Hepatocyte (in vitro differentiated cells): Measurements from ENCODE around the gene DGCR2. TPM values are rescaled to one million over a fixed set of nuclear protein-coding genes. Genes with fewer than 3 reads are reported as not detected.

Source experiments
- DNase-seq: peaks from one replicate; pipeline ENCODE4 v3.0.0-alpha.2; 2016; ENCODE audit warnings: low spot score
- H2AFZ ChIP-seq: fragments of 200-600 bp; sonication (generic); 2 replicates; pipeline ENCODE4 v1.6.0; 2016; ENCODE audit warnings: antibody characterized with exemption, mild to moderate bottlenecking
- H3K27ac ChIP-seq: fragments of 200-600 bp; sonication (generic); 2 replicates; pipeline ENCODE4 v1.5.1; 2016; ENCODE audit warnings: mild to moderate bottlenecking
- H3K27me3 ChIP-seq: fragments of 200-600 bp; sonication (generic); 2 replicates; pipeline ENCODE4 v1.6.1; 2016
- H3K36me3 ChIP-seq: fragments of 200-600 bp; sonication (generic); replicated peaks from 2 replicates; pipeline ENCODE4 v1.5.1; 2016; ENCODE audit warnings: low read depth; ENCODE audit not compliant: insufficient read depth
- H3K4me1 ChIP-seq: fragments of 200-600 bp; sonication (generic); 2 replicates; pipeline ENCODE4 v1.5.1; 2016; ENCODE audit warnings: mild to moderate bottlenecking, moderate library complexity; ENCODE audit not compliant: insufficient read depth
- H3K4me2 ChIP-seq: fragments of 200-600 bp; sonication (generic); 2 replicates; pipeline ENCODE4 v1.6.0; 2016
- H3K4me3 ChIP-seq: fragments of 200-600 bp; sonication (generic); 2 replicates; pipeline ENCODE4 v1.5.1; 2016; ENCODE audit warnings: mild to moderate bottlenecking
- H3K79me2 ChIP-seq: fragments of 200-600 bp; sonication (generic); 2 replicates; pipeline ENCODE4 v1.6.0; 2017; ENCODE audit warnings: mild to moderate bottlenecking
- H3K9me2 ChIP-seq: fragments of 200-600 bp; sonication (generic); replicated peaks from 2 replicates; pipeline ENCODE4 v1.6.0; 2017; ENCODE audit warnings: mild to moderate bottlenecking; ENCODE audit not compliant: insufficient read depth
- H3K9me3 ChIP-seq: fragments of 200-600 bp; sonication (generic); 2 replicates; pipeline ENCODE4 v1.5.1; 2016; ENCODE audit warnings: low read depth, mild to moderate bottlenecking
- H4K20me1 ChIP-seq: fragments of 200-600 bp; sonication (generic); 2 replicates; pipeline ENCODE4 v1.6.0; 2016; ENCODE audit warnings: mild to moderate bottlenecking; ENCODE audit not compliant: insufficient read depth, poor library complexity, severe bottlenecking
- EZH2 ChIP-seq: fragments of 200-600 bp; sonication (generic); IDR thresholded peaks from 2 replicates; pipeline ENCODE4 v1.6.1; 2016; ENCODE audit warnings: antibody characterized with exemption, mild to moderate bottlenecking, borderline replicate concordance
- EZH2phosphoT487 ChIP-seq: fragments of 200-600 bp; sonication (generic); IDR thresholded peaks from one replicate; pipeline ENCODE4 v1.6.1; 2018; ENCODE audit warnings: antibody characterized with exemption, mild to moderate bottlenecking, low read depth, moderate library complexity; ENCODE audit not compliant: unreplicated experiment, severe bottlenecking
- WGBS: methylation state at CpG from one replicate; pipeline ENCODE4 v1.1.6; 2016; ENCODE audit warnings: low lambda C conversion rate; ENCODE audit errors: missing lambda C conversion rate; 5-methylcytosine and 5-hydroxymethylcytosine counted together
- polyA plus RNA-seq: library from polyadenylated mRNA; unstranded; fragments of >200 nt; fragmentation: Nextera tagmentation; extraction: Ambion mirVana; gene quantifications from 2 replicates; pipeline ENCODE4 v1.2.1, GENCODE V29; 2016
- total RNA-seq: library from RNA; depleted of rRNA; stranded (reverse); fragments of >200 nt; gene quantifications from 2 replicates; pipeline ENCODE4 v1.2.3, GENCODE V29; 2014
- TF ChIP-seq, protein P1 (sequence below): fragments of 200-600 bp; sonication (generic); IDR thresholded peaks from 2 replicates; pipeline ENCODE4 v1.5.1; 2016; ENCODE audit warnings: antibody characterized with exemption, mild to moderate bottlenecking; ENCODE audit not compliant: poor library complexity

The DGCR2 gene
- total and polyA plus RNA-seq, 2 experiments from 2014 or later = 61.5 to 67.2 TPM

DNA sequence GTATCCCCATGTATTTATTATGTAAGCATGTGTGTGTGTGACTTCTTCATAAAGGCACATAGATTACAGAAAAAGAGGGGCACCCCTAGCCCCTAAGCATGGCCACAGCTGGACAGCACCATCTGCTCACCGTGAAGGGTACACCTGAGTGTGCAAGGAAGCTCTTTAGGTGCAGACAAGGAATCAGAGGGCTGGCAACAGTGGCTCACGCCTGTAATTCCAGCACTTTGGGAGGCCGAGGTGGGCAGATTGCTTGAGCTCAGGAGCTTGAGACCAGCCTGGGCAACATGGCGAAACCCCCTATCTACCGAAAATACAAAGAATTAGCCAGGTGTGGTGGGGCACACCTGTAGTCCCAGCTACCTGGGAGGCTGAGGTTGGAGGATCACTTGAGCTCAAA, 56.3 kb downstream of the DGCR2 start:
- 97% methylated on average over 5 of the region's 5 CpGs for WGBS
- no peaks in the 10 kb centered on the region for H3K36me3 ChIP-seq
- no peaks in the 10 kb centered on the region for H3K9me3 ChIP-seq
- H3K79me2 ChIP-seq = peaks cover 13% of the 10 kb centered on the region
- DNase-seq = no peak
- no peak overlapping the region for H3K27ac ChIP-seq
- peaks cover 9% of the 10 kb centered on the region for H3K4me1 ChIP-seq
- no peaks in the 10 kb centered on the region for H3K27me3 ChIP-seq
- no peak overlapping the region for H3K4me2 ChIP-seq
- H3K9me2 ChIP-seq = no peaks in the 10 kb centered on the region
- peaks cover 5% of the 10 kb centered on the region for H4K20me1 ChIP-seq
- H2AFZ ChIP-seq = no peak overlapping the region
- TF ChIP-seq EZH2phosphoT487 (no peak), EZH2 (no peak)
- TF ChIP-seq, protein P1, sequence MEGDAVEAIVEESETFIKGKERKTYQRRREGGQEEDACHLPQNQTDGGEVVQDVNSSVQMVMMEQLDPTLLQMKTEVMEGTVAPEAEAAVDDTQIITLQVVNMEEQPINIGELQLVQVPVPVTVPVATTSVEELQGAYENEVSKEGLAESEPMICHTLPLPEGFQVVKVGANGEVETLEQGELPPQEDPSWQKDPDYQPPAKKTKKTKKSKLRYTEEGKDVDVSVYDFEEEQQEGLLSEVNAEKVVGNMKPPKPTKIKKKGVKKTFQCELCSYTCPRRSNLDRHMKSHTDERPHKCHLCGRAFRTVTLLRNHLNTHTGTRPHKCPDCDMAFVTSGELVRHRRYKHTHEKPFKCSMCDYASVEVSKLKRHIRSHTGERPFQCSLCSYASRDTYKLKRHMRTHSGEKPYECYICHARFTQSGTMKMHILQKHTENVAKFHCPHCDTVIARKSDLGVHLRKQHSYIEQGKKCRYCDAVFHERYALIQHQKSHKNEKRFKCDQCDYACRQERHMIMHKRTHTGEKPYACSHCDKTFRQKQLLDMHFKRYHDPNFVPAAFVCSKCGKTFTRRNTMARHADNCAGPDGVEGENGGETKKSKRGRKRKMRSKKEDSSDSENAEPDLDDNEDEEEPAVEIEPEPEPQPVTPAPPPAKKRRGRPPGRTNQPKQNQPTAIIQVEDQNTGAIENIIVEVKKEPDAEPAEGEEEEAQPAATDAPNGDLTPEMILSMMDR = no peak
- H3K4me3 ChIP-seq = no peak overlapping the region

DNA sequence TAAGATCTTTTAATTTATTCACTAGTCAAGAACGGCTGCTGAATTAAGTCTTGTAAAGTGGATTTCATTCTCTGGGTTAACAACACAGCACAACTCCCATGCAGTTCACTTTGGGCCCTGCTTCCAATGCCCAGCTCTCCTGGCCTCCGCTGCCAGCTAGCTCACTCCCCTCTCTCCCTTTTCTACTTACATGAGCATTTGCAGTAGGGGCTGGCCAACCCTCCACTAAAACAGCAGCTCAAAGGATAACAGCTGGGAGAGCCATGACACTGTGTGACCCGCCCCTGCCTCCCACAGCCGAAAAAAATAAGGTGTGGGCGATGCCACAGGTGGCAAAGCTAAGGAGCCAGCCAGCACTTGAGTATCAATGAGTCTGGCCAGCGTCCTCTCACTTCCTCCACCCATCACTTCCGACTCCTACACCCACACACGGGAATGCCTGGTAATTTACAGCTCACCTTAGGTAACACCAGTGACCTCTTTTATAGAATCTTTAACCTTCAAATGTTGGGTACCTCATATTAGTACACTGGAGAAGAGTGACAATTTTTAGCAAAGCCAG, 56.8 kb downstream of the DGCR2 start:
- Histone ChIP-seq H3K4me1 (peaks cover 9% of the 10 kb centered on the region), H3K27ac (no peak overlapping the region), H2AFZ (no peak overlapping the region), H3K79me2 (peaks cover 12% of the 10 kb centered on the region), H3K9me3 (no peaks in the 10 kb centered on the region), H3K36me3 (no peaks in the 10 kb centered on the region), H3K9me2 (no peaks in the 10 kb centered on the region), H3K27me3 (no peaks in the 10 kb centered on the region), H3K4me2 (no peak overlapping the region), H4K20me1 (peaks cover 5% of the 10 kb centered on the region), H3K4me3 (no peak overlapping the region)
- TF ChIP-seq, protein P1 = no peak
- TF ChIP-seq EZH2 = no peak
- TF ChIP-seq EZH2phosphoT487 = no peak
- no peak for DNase-seq
- 93% methylated on average over 8 of the region's 8 CpGs for WGBS

DNA sequence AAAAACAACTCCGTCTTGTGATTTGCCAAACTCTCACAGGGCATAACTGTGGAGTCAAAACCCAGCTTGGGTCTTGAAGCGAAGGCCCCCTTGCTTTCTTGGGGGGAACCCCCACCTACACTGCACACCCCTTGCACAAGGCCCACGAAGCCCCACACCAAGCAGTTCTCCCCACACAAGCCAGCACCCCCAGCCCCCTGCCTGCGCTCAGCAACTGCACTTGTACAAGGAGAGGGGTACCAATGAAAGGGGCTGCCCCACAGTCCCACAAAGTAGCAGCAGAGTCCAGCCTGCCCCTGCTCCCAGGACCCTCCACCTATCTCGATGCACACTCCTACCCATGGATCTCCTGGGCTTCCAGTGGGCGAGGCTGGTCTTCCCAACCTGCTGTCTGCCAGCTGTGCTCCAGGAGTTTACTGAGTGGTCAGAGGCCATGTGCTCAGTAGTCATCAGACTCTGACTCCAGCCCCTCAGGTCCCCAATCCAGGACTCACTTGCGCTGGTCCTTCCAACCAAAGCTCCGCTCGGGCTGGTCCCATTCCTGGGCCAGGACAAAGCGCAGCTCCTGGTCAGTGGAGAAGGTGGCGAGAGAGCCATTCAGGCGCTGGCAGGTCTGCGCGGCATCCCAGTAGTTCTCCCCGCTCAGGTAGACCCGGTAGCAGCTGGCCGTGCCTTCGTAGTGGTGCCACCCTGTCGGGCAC, 57.7 kb downstream of the DGCR2 start:
- 97% methylated on average over 19 of the region's 19 CpGs for WGBS
- no peak for DNase-seq
- Histone ChIP-seq H3K9me2 (no peaks in the 10 kb centered on the region), H3K4me2 (no peak overlapping the region), H3K36me3 (no peaks in the 10 kb centered on the region), H3K9me3 (no peaks in the 10 kb centered on the region), H3K4me3 (no peak overlapping the region), H3K4me1 (peaks cover 9% of the 10 kb centered on the region), H4K20me1 (peaks cover 5% of the 10 kb centered on the region), H3K27ac (no peak overlapping the region), H2AFZ (no peak overlapping the region), H3K27me3 (no peaks in the 10 kb centered on the region), H3K79me2 (peaks cover 6% of the 10 kb centered on the region)
- TF ChIP-seq EZH2 = no peak
- TF ChIP-seq EZH2phosphoT487 = no peak
- TF ChIP-seq, protein P1 = no peak
